Measurements from ENCODE around the gene VWA7. TPM values are rescaled to one million over a fixed set of nuclear protein-coding genes. Genes with fewer than 3 reads are reported as not detected.

VWA7 gene
- total RNA-seq, 2 donors from 2014 or later = 2.7 to 13.0 TPM

GRCh38 chr6:31737315-31737990 lies 39.7 kb downstream of the VWA7 start:
- intact Hi-C loops (cut with DNase I) = loop anchor here (5.0 kb wide), 1 partner anchor 85 kb away; no protein-coding TSS in a partner anchor
- Histone ChIP-seq H3K4me1 (replicated peaks) (peaks cover 17% of the 10 kb centered on the region), H3K36me3 (peaks cover 0 to 4% of the 10 kb centered on the region in 2 donors), H3K27ac (peak overlapping the region; percentile 94 to 98), H3K4me3 (peak overlapping the region in 1 of 2 donors; percentile 4), H3K9me3 (no peaks in the 10 kb centered on the region), H3K27me3 (replicated peaks; ENCODE audit: insufficient read depth) (no peaks in the 10 kb centered on the region)
- no peak for DNase-seq (ENCODE audit: low spot score)
- TF ChIP-seq POLR2AphosphoS5 (IDR thresholded peaks at IDR 0.05) (no peak), CTCF (IDR thresholded peaks at IDR 0.05) (no peak)
- 48% methylated on average over 7 of the region's 7 CpGs for whole genome bisulfite sequencing

- H3K4me1 ChIP-seq (replicated peaks) = peaks cover 17% of the 10 kb centered on the region
These were observed 40.3 kb downstream of the VWA7 start for GRCh38 chr6:31736768-31737314.

GRCh38 chr6:31736021-31736767 lies 40.9 kb downstream of the VWA7 start, which contains the start of gene CLIC1:
TSS of gene CLIC1 (minus strand) at chr6:31736530. CDS start at chr6:31736300, 230 bp downstream.
- 0% methylated on average over 24 of the region's 24 CpGs for WGBS
- H3K9me3 ChIP-seq = no peaks in the 10 kb centered on the region
- peak within 1 kb of the TSS; percentile 61 to 78 for H3K4me3 ChIP-seq
- H3K27ac ChIP-seq = peak within 1 kb of the TSS; percentile 94 to 98
- no peak for TF ChIP-seq CTCF (IDR thresholded peaks at IDR 0.05)
- TF ChIP-seq POLR2AphosphoS5 (IDR thresholded peaks at IDR 0.05) = peak; percentile 97
- TF ChIP-seq POLR2A (IDR thresholded peaks at IDR 0.05) = peak; percentile 97
- H3K4me1 ChIP-seq (replicated peaks) = peaks cover 17% of the 10 kb centered on the region
- DNase-seq (ENCODE audit: low spot score) = peak; percentile 87
- H3K27me3 ChIP-seq (replicated peaks; ENCODE audit: insufficient read depth) = no peaks in the 10 kb centered on the region
- intact Hi-C loops (cut with DNase I) = loop anchor here (5.0 kb wide), 1 partner anchor 86 kb away; no protein-coding TSS in a partner anchor
- H3K36me3 ChIP-seq = peaks cover 4 to 14% of the 10 kb centered on the region in 2 donors

More at GRCh38 chr6:31736768-31737314, 40.3 kb downstream of the VWA7 start:
- H3K9me3 ChIP-seq = no peaks in the 10 kb centered on the region
- H3K36me3 ChIP-seq = peaks cover 3 to 10% of the 10 kb centered on the region in 2 donors
- 35% methylated on average over 10 of the region's 10 CpGs for WGBS
- peak overlapping the region; percentile 94 to 98 for H3K27ac ChIP-seq
- TF ChIP-seq POLR2AphosphoS5 (IDR thresholded peaks at IDR 0.05) = no peak
- no peak for TF ChIP-seq POLR2A (IDR thresholded peaks at IDR 0.05)
- no peak for TF ChIP-seq CTCF (IDR thresholded peaks at IDR 0.05)
- intact Hi-C loops (cut with DNase I) = loop anchor here (5.0 kb wide), 1 partner anchor 85 kb away; no protein-coding TSS in a partner anchor
- DNase-seq (ENCODE audit: low spot score) = no peak
- no peaks in the 10 kb centered on the region for H3K27me3 ChIP-seq (replicated peaks; ENCODE audit: insufficient read depth)
- H3K4me3 ChIP-seq = peak overlapping the region; percentile 61 to 78

GRCh38 chr6:31734821-31735406 lies 42.2 kb downstream of the VWA7 start:
- peak; percentile 60 for DNase-seq (ENCODE audit: low spot score)
- Histone ChIP-seq H3K4me3 (peak overlapping the region; percentile 61 to 78), H3K27ac (peak overlapping the region; percentile 94 to 98), H3K4me1 (replicated peaks) (peaks cover 17% of the 10 kb centered on the region), H3K36me3 (peaks cover 4 to 14% of the 10 kb centered on the region in 2 donors), H3K27me3 (replicated peaks; ENCODE audit: insufficient read depth) (no peaks in the 10 kb centered on the region), H3K9me3 (no peaks in the 10 kb centered on the region)
- intact Hi-C loops (cut with DNase I) = loop anchor here (5.0 kb wide), 1 partner anchor 87 kb away; no protein-coding TSS in a partner anchor
- WGBS = 0% methylated on average over 18 of the region's 18 CpGs
- TF ChIP-seq POLR2AphosphoS5 (IDR thresholded peaks at IDR 0.05) (peak; percentile 71), POLR2A (IDR thresholded peaks at IDR 0.05) (peak; percentile 75), CTCF (IDR thresholded peaks at IDR 0.05) (no peak)

Measured in prostate gland (tissue), 2 donors.